CD4-positive, alpha-beta T cell treated with Interleukin-12 subunit alpha and Interleukin-12 subunit beta, for 1 hour (primary cell): Measurements from ENCODE around the gene UGT2B28.
"Not testable (repeated sequence)": the region's sequence is repeated elsewhere in the genome, so short reads cannot be mapped to it uniquely, and the experiment has no call there.

Experiments used
- DNase-seq: peaks from one replicate; pipeline ENCODE4 v3.0.0-alpha.2; 2020

The UGT2B28 gene

GRCh38 chr4:69343558-69344420, 63.5 kb downstream of the UGT2B28 start:
- not testable (repeated sequence) for DNase-seq
